AG04449 (cell line): ENCODE data around the gene YAF2.
"Not testable (repeated sequence)": the region's sequence is repeated elsewhere in the genome, so short reads cannot be mapped to it uniquely, and the experiment has no call there.

Source experiments
- CTCF ChIA-PET: fragments of 350-600 bp; formaldehyde crosslinking; extraction: SDS; loops from one replicate; lab custom pipeline; 2021; ENCODE audit warnings: antibody characterized with exemption; lab: Yijun Ruan, JAX
- POLR2A ChIA-PET: fragments of 400-600, 350-600 bp; formaldehyde crosslinking; extraction: SDS; loops from one replicate; lab custom pipeline; 2020; ENCODE audit warnings: antibody characterized with exemption, inconsistent platforms; lab: Yijun Ruan, JAX
- DNase-seq: peaks from one replicate; pipeline ENCODE4 v3.0.0-alpha.2; 2010; ENCODE audit warnings: low read depth, low spot score
- H3K4me3 ChIP-seq: 2 replicates; pipeline ENCODE4 v1.5.1; 2011; ENCODE audit warnings: low read depth, mild to moderate bottlenecking, control low read depth, low read length
- CTCF ChIP-seq: IDR thresholded peaks from one replicate; pipeline ENCODE4 v1.5.1; 2011; ENCODE audit warnings: mild to moderate bottlenecking, moderate library complexity, low read length, control low read depth, inconsistent platforms; ENCODE audit not compliant: insufficient read depth; ENCODE audit errors: missing control alignments

Gene YAF2

GRCh38 chr12:42222724-42223123, 15.3 kb downstream of the YAF2 start:
- ChIA-PET CTCF (interaction anchor here (0.9 kb wide), 1 partner anchor 14 kb away, joined by 3 read pairs; no protein-coding TSS in a partner anchor), POLR2A (no interaction called here)
- no peak for DNase-seq
- TF ChIP-seq CTCF: no peak
- H3K4me3 ChIP-seq: no peak overlapping the region

DNA sequence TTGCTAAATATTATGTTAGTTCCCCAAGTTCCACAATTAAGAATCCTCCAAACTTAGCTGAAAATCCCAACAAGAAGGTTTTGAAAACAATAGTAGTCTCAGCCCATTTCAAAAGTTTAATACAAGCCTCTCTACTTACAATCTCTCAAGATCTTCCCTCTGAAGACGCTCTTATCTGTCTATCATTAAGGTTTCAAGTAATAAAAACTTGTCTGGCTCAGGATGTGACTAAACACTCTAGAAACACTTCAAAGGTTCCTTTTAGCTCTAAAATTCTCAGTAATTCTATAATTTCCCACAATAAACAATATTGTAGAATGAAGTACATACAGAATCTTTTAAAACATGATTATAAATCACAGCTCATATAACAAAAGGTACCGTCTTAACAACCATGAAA, 16.3 kb downstream of the YAF2 start:
- H3K4me3 ChIP-seq: no peak overlapping the region
- no peak for DNase-seq
- ChIA-PET CTCF (interaction anchor here (0.8 kb wide), 1 partner anchor 15 kb away, joined by 3 read pairs; no protein-coding TSS in a partner anchor), POLR2A (no interaction called here)
- no peak for TF ChIP-seq CTCF

DNA sequence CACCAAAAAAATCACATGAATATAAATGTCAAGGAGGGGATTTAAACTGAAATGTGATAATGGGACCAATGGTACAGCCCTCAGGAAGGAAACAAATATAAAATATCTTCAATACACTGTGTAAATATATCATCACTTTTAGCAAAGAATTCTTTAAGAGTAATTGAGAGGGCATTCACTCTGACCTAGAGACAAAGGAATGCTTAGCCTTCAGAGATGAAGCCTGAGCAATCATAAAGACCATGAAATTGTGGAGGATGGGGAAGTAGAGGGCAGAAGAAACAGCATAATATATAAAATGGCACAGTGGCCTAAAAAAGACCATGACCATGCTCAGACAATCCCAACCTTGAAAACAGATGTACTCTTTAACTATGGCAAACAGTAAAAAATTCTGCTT, 20.4 kb downstream of the YAF2 start:
- ChIA-PET CTCF (no interaction called here), POLR2A (no interaction called here)
- no peak overlapping the region for H3K4me3 ChIP-seq
- no peak for TF ChIP-seq CTCF
- no peak for DNase-seq

DNA sequence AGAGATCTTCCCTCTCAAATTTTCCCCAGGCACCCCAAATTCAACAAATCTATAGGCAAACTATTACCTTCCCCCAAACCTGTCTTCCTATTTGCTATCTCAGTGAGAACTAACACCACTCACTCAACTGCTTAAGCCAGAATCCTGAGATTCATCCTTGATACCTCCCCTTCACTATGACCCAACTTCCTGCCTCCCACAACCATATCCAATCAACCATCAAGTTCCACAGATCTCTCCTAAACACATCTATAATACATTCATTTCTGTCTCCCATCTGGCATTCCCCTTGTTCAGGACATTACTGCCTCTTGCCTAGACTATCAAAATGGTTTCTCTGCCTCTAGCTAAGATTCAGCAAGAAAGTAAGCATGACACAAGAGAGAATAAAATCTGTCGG, 21.3 kb downstream of the YAF2 start:
- CTCF ChIA-PET: no interaction called here
- POLR2A ChIA-PET: no interaction called here
- no peak for DNase-seq
- H3K4me3 ChIP-seq: no peak overlapping the region
- no peak for TF ChIP-seq CTCF

- DNase-seq, H3K4me3 ChIP-seq, CTCF ChIA-PET, POLR2A ChIA-PET: not testable (repeated sequence)
Observed at GRCh38 chr12:42215759-42216158, 22.3 kb downstream of the YAF2 start.

GRCh38 chr12:42213954-42214426, 24.1 kb downstream of the YAF2 start:
- CTCF ChIA-PET: no interaction called here
- POLR2A ChIA-PET: no interaction called here
- TF ChIP-seq CTCF: no peak
- H3K4me3 ChIP-seq: no peak overlapping the region
- no peak for DNase-seq

- CTCF ChIA-PET: no interaction called here
- no peak for TF ChIP-seq CTCF
- DNase-seq: no peak
- no peak overlapping the region for H3K4me3 ChIP-seq
- POLR2A ChIA-PET: no interaction called here
Observed at GRCh38 chr12:42213023-42213422, 25.0 kb downstream of the YAF2 start.
